HEK293 (cell line): ENCODE data around the gene ZNF385C.
A peak's percentile ranks its signal among the peaks of the same experiment; 100 is the strongest.

ENCODE experiments used
- CTCF ChIA-PET: fragments of 350-600 bp; formaldehyde crosslinking; extraction: SDS; loops from one replicate; lab custom pipeline; 2021; ENCODE audit warnings: antibody characterized with exemption; lab: Yijun Ruan, JAX
- POLR2A ChIA-PET: fragments of 300-600 bp; formaldehyde crosslinking; extraction: SDS; loops from one replicate; lab custom pipeline; 2020; ENCODE audit warnings: antibody characterized with exemption, inconsistent platforms; lab: Yijun Ruan, JAX
- H3K27ac ChIP-seq: fragments of 200-500 bp; sonication (Bioruptor generic); 2 replicates; pipeline ENCODE4 v1.5.1; 2014; ENCODE audit warnings: low read depth, low read length, control low read depth, inconsistent platforms; ENCODE audit errors: extremely low read depth
- H3K36me3 ChIP-seq, 2 experiments: fragments of 200-500 bp in 1 of 2; sonication (Bioruptor generic) in 1 of 2; 1 replicate in 1 of 2; 2 replicates in 1 of 2; pipeline ENCODE4 v1.5.1; 2014 to 2017; ENCODE audit warnings: inconsistent platforms in 2 of 2, low read length in 2 of 2; ENCODE audit not compliant: control insufficient read depth in 2 of 2, insufficient read depth in 1 of 2
- H3K4me1 ChIP-seq: fragments of 200-500 bp; sonication (Bioruptor generic); 2 replicates; pipeline ENCODE4 v1.5.1; 2014; ENCODE audit warnings: mild to moderate bottlenecking, low read length, inconsistent platforms; ENCODE audit not compliant: control insufficient read depth, insufficient read depth
- H3K4me3 ChIP-seq: 2 replicates; pipeline ENCODE4 v1.5.1; 2011; ENCODE audit warnings: low read depth, mild to moderate bottlenecking, control low read depth, low read length, moderate library complexity
- H3K9me3 ChIP-seq: fragments of 200-500 bp; sonication (Bioruptor generic); 2 replicates; pipeline ENCODE4 v1.5.1; 2014; ENCODE audit warnings: low read depth, low read length, inconsistent platforms; ENCODE audit not compliant: control insufficient read depth, insufficient read depth
- AEBP2 ChIP-seq: fragments of 450-650 bp; formaldehyde crosslinking; IDR thresholded peaks from 2 replicates; pipeline ENCODE4 v1.5.1; 2016; ENCODE audit warnings: missing biosample characterization, missing genetic modification characterization, borderline replicate concordance
- ATF2 ChIP-seq: fragments of 450-650 bp; formaldehyde crosslinking; IDR thresholded peaks from 2 replicates; pipeline ENCODE4 v1.5.1; 2016; ENCODE audit warnings: missing biosample characterization, missing genetic modification characterization, low read depth
- KLF17 ChIP-seq: fragments of 450-650 bp; formaldehyde crosslinking; IDR thresholded peaks from 2 replicates; pipeline ENCODE4 v1.5.1; 2016; ENCODE audit warnings: missing biosample characterization, missing genetic modification characterization
- KLF8 ChIP-seq: fragments of 450-650 bp; formaldehyde crosslinking; IDR thresholded peaks from 2 replicates; pipeline ENCODE4 v1.5.1; 2016; ENCODE audit warnings: missing biosample characterization, missing genetic modification characterization
- OSR2 ChIP-seq: fragments of 450-650 bp; formaldehyde crosslinking; IDR thresholded peaks from 2 replicates; pipeline ENCODE4 v1.5.1; 2016; ENCODE audit warnings: missing biosample characterization, missing genetic modification characterization
- PRDM10 ChIP-seq: fragments of 450-650 bp; formaldehyde crosslinking; IDR thresholded peaks from 2 replicates; pipeline ENCODE4 v1.5.1; 2016; ENCODE audit warnings: missing biosample characterization, missing genetic modification characterization
- SALL2 ChIP-seq: fragments of 450-650 bp; formaldehyde crosslinking; IDR thresholded peaks from 2 replicates; pipeline ENCODE4 v1.5.0; 2017; ENCODE audit warnings: missing biosample characterization, mild to moderate bottlenecking, missing genetic modification characterization, borderline replicate concordance
- SCRT2 ChIP-seq: fragments of 450-650 bp; formaldehyde crosslinking; IDR thresholded peaks from 2 replicates; pipeline ENCODE4 v1.5.1; 2016; ENCODE audit warnings: missing biosample characterization, missing genetic modification characterization
- ZBTB8A ChIP-seq: fragments of 450-650 bp; formaldehyde crosslinking; IDR thresholded peaks from 2 replicates; pipeline ENCODE4 v1.5.1; 2016; ENCODE audit warnings: missing biosample characterization, missing genetic modification characterization
- ZNF138 ChIP-seq: fragments of 450-650 bp; formaldehyde crosslinking; IDR thresholded peaks from 2 replicates; pipeline ENCODE4 v1.5.1; 2016; ENCODE audit warnings: missing biosample characterization, missing genetic modification characterization, borderline replicate concordance
- ZNF571 ChIP-seq: fragments of 450-650 bp; formaldehyde crosslinking; IDR thresholded peaks from 2 replicates; pipeline ENCODE4 v1.5.0; 2017; ENCODE audit warnings: missing biosample characterization, missing genetic modification characterization
- ZNF600 ChIP-seq: fragments of 450-650 bp; formaldehyde crosslinking; IDR thresholded peaks from 2 replicates; pipeline ENCODE4 v1.5.1; 2016; ENCODE audit warnings: missing biosample characterization, missing genetic modification characterization
- ZSCAN30 ChIP-seq: fragments of 450-650 bp; IDR thresholded peaks from 2 replicates; pipeline ENCODE4 v1.5.1; 2018; ENCODE audit warnings: missing biosample characterization, mild to moderate bottlenecking, missing genetic modification characterization, moderate library complexity

The ZNF385C gene

GRCh38 chr17:41996855-41997164 is 101.5 kb downstream of the ZNF385C start:
- TF ChIP-seq SALL2 (tag by site-specific recombination) (no peak), PRDM10 (tag by site-specific recombination) (0 out of 2 replicates have a peak, but pooled peaks have one; percentile 20)
- Histone ChIP-seq H3K4me3 (no peak overlapping the region), H3K36me3 (peaks cover 84 to 92% of the 10 kb centered on the region in 2 experiments), H3K9me3 (no peaks in the 10 kb centered on the region), H3K27ac (no peak overlapping the region), H3K4me1 (no peaks in the 10 kb centered on the region)
- ChIA-PET CTCF (interaction anchor here (0.5 to 0.7 kb wide), 3 partner anchors 77 to 521 kb away, joined by 3 read pairs; no protein-coding TSS in a partner anchor), POLR2A (no interaction called here)

- TF ChIP-seq KLF17 (no peak), ZNF138 (tag by site-specific recombination) (no peak), ZBTB8A (no peak), ZSCAN30 (no peak), KLF8 (tag by site-specific recombination) (no peak), ZNF571 (tag by site-specific recombination) (no peak), SCRT2 (tag by site-specific recombination) (no peak), ATF2 (tag by site-specific recombination) (no peak), AEBP2 (no peak), ZNF600 (tag by site-specific recombination) (no peak)
- Histone ChIP-seq H3K9me3 (no peaks in the 10 kb centered on the region), H3K4me3 (no peak overlapping the region), H3K36me3 (peaks cover 91 to 96% of the 10 kb centered on the region in 2 experiments), H3K27ac (no peak overlapping the region), H3K4me1 (no peaks in the 10 kb centered on the region)
- POLR2A ChIA-PET: interaction anchor here (0.6 to 1.1 kb wide), 3 partner anchors 13 to 25 kb away, joined by 3 to 6 read pairs (median 4); partner anchors contain the start of gene DNAJC7
- CTCF ChIA-PET: interaction anchor here (1.0 to 2.2 kb wide), 2 partner anchors 30 to 126 kb away, joined by 3 to 9 read pairs; no protein-coding TSS in a partner anchor
Measured at GRCh38 chr17:41992576-41992975, 105.7 kb downstream of the ZNF385C start.

GRCh38 chr17:41989702-41990419 is 108.4 kb downstream of the ZNF385C start:
- peaks cover 91 to 96% of the 10 kb centered on the region in 2 experiments for H3K36me3 ChIP-seq
- no peaks in the 10 kb centered on the region for H3K9me3 ChIP-seq
- H3K4me3 ChIP-seq: no peak overlapping the region
- no peak overlapping the region for H3K27ac ChIP-seq
- no peaks in the 10 kb centered on the region for H3K4me1 ChIP-seq
- ChIA-PET CTCF (interaction anchor here (0.6 to 1.4 kb wide), 3 partner anchors 30 to 191 kb away, joined by 3 to 5 read pairs (median 4); partner anchors contain the start of gene NKIRAS2), POLR2A (no interaction called here)
- no peak for TF ChIP-seq OSR2
